Measurements from ENCODE around the gene NEMF. TPM values are rescaled to one million over a fixed set of nuclear protein-coding genes. Genes with fewer than 3 reads are reported as not detected.
A peak's percentile ranks its signal among the peaks of the same experiment; 100 is the strongest.

The NEMF gene
- total RNA-seq, 3 donors from 2014 or later, result 86.9 to 132 (median 125) TPM

DNA sequence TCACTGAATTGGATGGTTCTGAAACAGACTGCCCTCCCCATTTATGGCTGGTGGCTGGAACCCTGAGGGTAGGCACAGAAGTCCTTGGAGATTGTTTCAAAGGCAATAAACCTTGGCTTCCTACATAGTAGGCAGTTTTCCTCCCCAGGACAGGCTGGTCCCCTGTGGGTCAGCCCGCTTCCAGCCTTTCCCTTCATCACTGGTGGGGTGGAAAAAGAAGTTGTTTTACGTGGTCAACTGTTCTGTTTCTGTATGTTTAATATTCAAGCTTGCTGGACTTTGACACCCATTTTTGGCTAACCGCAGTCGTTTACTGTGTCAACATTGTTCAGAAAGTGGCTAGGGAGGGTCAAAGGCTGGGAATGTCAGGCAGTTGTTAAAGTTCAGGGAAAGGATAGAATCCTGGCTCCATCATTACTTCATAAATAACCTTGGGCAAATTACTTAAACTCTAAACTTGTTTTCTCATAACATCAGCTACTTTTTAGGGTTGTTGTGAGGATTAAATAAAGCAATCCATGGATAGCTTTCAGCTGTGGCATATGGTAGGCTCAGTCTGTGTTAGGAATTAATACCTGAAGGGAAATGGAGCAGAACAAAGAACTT, 82.3 kb downstream of the NEMF start:
- no peak for DNase-seq (ENCODE audit: low spot score in 2 of 2)
- no peaks in the 10 kb centered on the region for H3K36me3 ChIP-seq
- TF ChIP-seq POLR2AphosphoS5 (IDR thresholded peaks at IDR 0.05) (no peak), POLR2A (IDR thresholded peaks at IDR 0.05) (no peak)
- TF ChIP-seq, protein P1, sequence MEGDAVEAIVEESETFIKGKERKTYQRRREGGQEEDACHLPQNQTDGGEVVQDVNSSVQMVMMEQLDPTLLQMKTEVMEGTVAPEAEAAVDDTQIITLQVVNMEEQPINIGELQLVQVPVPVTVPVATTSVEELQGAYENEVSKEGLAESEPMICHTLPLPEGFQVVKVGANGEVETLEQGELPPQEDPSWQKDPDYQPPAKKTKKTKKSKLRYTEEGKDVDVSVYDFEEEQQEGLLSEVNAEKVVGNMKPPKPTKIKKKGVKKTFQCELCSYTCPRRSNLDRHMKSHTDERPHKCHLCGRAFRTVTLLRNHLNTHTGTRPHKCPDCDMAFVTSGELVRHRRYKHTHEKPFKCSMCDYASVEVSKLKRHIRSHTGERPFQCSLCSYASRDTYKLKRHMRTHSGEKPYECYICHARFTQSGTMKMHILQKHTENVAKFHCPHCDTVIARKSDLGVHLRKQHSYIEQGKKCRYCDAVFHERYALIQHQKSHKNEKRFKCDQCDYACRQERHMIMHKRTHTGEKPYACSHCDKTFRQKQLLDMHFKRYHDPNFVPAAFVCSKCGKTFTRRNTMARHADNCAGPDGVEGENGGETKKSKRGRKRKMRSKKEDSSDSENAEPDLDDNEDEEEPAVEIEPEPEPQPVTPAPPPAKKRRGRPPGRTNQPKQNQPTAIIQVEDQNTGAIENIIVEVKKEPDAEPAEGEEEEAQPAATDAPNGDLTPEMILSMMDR (IDR thresholded peaks at IDR 0.05), result no peak
- H3K4me1 ChIP-seq, result no peaks in the 10 kb centered on the region
- H3K9me3 ChIP-seq, result no peaks in the 10 kb centered on the region
- peak overlapping the region; percentile 78 to 98 for H3K27ac ChIP-seq
- intact Hi-C loops (cut with DNase I; ENCODE audit: low total_unique reads), result no loop called here
- H3K4me3 ChIP-seq, result peak overlapping the region in 2 of 3 donors; percentile 81 to 97
- no peaks in the 10 kb centered on the region for H3K27me3 ChIP-seq

DNA sequence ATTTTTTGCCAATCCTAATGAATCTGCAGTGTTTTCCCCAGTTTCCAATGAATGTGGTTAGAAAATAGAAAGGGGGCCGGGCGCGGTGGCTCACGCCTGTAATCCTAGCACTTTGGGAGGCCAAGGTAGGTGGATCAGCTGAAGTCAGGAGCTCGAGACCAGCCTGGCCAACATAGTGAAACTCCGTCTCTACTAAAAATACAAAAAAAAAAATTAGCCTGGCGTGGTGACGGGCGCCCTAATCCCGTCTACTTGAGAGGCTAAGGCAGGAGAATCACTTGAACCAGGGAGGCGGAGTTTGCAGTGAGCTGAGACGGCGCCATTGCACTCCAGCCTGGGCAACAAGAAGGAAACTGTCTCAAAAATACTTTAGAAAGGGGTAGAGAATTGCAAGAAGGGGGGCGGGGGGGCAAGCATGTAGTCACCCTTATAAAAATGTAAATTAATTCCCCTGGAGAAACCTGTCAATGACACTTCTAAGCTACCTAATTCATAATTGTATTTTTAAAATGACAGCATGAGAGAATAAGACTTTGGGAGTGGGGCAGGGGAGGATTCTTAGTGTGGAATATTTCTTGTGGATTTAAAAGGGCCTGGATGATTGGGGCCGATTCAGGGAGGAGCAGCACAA, 82.9 kb downstream of the NEMF start:
- TF ChIP-seq, protein P1 (IDR thresholded peaks at IDR 0.05), result no peak
- TF ChIP-seq POLR2A (IDR thresholded peaks at IDR 0.05) (no peak), POLR2AphosphoS5 (IDR thresholded peaks at IDR 0.05) (no peak)
- no peaks in the 10 kb centered on the region for H3K4me1 ChIP-seq
- intact Hi-C loops (cut with DNase I; ENCODE audit: low total_unique reads), result loop anchor here (5.0 kb wide), 1 partner anchor 147 kb away; the partner anchor contains the start of genes MGAT2 and RPL36AL
- H3K4me3 ChIP-seq, result peak overlapping the region; percentile 81 to 98 (median 97)
- no peaks in the 10 kb centered on the region for H3K36me3 ChIP-seq
- H3K27ac ChIP-seq, result peak overlapping the region; percentile 93 to 98
- no peaks in the 10 kb centered on the region for H3K9me3 ChIP-seq
- H3K27me3 ChIP-seq, result no peaks in the 10 kb centered on the region
- DNase-seq (ENCODE audit: low spot score in 2 of 2), result no peak

- no peaks in the 10 kb centered on the region for H3K27me3 ChIP-seq
- H3K4me3 ChIP-seq, result peak overlapping the region; percentile 81 to 98 (median 97)
- no peaks in the 10 kb centered on the region for H3K4me1 ChIP-seq
- no peaks in the 10 kb centered on the region for H3K9me3 ChIP-seq
- no peak for TF ChIP-seq POLR2AphosphoS5 (IDR thresholded peaks at IDR 0.05)
- TF ChIP-seq, protein P1 (IDR thresholded peaks at IDR 0.05), result no peak
- TF ChIP-seq POLR2A (IDR thresholded peaks at IDR 0.05), result no peak
- H3K27ac ChIP-seq, result peak overlapping the region; percentile 93 to 98
- intact Hi-C loops (cut with DNase I; ENCODE audit: low total_unique reads), result loop anchor here (5.0 kb wide), 1 partner anchor 147 kb away; the partner anchor contains the start of genes MGAT2 and RPL36AL
- no peak for DNase-seq (ENCODE audit: low spot score in 2 of 2)
- H3K36me3 ChIP-seq, result no peaks in the 10 kb centered on the region
These were observed 83.4 kb downstream of the NEMF start for GRCh38 chr14:49769171-49769570.

- H3K27me3 ChIP-seq, result no peaks in the 10 kb centered on the region
- H3K27ac ChIP-seq, result peak overlapping the region; percentile 93 to 98
- intact Hi-C loops (cut with DNase I; ENCODE audit: low total_unique reads), result loop anchor here (5.0 kb wide), 1 partner anchor 146 kb away; the partner anchor contains the start of genes MGAT2 and RPL36AL
- H3K36me3 ChIP-seq, result no peaks in the 10 kb centered on the region
- peak; percentile 50 to 57 for DNase-seq (ENCODE audit: low spot score in 2 of 2)
- peak overlapping the region; percentile 81 to 98 (median 97) for H3K4me3 ChIP-seq
- no peaks in the 10 kb centered on the region for H3K4me1 ChIP-seq
- H3K9me3 ChIP-seq, result no peaks in the 10 kb centered on the region
- TF ChIP-seq POLR2A (IDR thresholded peaks at IDR 0.05) (no peak), POLR2AphosphoS5 (IDR thresholded peaks at IDR 0.05) (peak in 1 of 3 donors; percentile 18)
- TF ChIP-seq, protein P1 (IDR thresholded peaks at IDR 0.05), result no peak
These were observed 84.1 kb downstream of the NEMF start for GRCh38 chr14:49768301-49769121.
